Hepatocyte (in vitro differentiated cells): ENCODE results near the gene LRRC9.

Experiments used
- EZH2 ChIP-seq: fragments of 200-600 bp; sonication (generic); IDR thresholded peaks from 2 replicates; pipeline ENCODE4 v1.6.1; 2016; ENCODE audit warnings: antibody characterized with exemption, mild to moderate bottlenecking, borderline replicate concordance
- EZH2phosphoT487 ChIP-seq: fragments of 200-600 bp; sonication (generic); IDR thresholded peaks from one replicate; pipeline ENCODE4 v1.6.1; 2018; ENCODE audit warnings: antibody characterized with exemption, mild to moderate bottlenecking, low read depth, moderate library complexity; ENCODE audit not compliant: unreplicated experiment, severe bottlenecking
- TF ChIP-seq, protein P1 (sequence below): fragments of 200-600 bp; sonication (generic); IDR thresholded peaks from 2 replicates; pipeline ENCODE4 v1.5.1; 2016; ENCODE audit warnings: antibody characterized with exemption, mild to moderate bottlenecking; ENCODE audit not compliant: poor library complexity

DNA sequence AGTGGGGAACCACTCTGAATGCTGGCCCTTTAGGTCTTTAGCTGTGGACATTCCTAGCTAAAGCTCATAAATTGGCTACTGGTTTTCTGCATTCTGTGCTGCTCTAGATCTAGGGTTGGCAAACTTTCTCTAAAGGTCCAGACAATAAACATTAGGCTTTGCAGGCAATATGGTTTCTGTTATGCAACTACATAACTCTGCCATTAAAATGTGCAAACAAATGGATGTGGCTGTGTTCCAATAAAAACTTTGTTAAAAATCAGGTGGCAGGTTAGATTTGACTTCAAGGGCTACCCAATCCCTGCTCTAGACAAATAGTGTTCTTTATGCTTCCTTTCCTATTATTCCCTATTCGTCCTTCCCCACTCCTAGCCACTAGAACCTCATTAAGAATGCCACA, 6.8 kb upstream of the LRRC9 start:
- TF ChIP-seq EZH2 (no peak), EZH2phosphoT487 (no peak)
- TF ChIP-seq, protein P1, sequence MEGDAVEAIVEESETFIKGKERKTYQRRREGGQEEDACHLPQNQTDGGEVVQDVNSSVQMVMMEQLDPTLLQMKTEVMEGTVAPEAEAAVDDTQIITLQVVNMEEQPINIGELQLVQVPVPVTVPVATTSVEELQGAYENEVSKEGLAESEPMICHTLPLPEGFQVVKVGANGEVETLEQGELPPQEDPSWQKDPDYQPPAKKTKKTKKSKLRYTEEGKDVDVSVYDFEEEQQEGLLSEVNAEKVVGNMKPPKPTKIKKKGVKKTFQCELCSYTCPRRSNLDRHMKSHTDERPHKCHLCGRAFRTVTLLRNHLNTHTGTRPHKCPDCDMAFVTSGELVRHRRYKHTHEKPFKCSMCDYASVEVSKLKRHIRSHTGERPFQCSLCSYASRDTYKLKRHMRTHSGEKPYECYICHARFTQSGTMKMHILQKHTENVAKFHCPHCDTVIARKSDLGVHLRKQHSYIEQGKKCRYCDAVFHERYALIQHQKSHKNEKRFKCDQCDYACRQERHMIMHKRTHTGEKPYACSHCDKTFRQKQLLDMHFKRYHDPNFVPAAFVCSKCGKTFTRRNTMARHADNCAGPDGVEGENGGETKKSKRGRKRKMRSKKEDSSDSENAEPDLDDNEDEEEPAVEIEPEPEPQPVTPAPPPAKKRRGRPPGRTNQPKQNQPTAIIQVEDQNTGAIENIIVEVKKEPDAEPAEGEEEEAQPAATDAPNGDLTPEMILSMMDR: no peak
